Activated CD4-positive, alpha-beta T cell treated with anti-CD3 and anti-CD28 coated beads for 36 hours (primary cell): ENCODE results near the gene ECT2L. TPM values are rescaled to one million over a fixed set of nuclear protein-coding genes. Genes with fewer than 3 reads are reported as not detected.

ENCODE experiments used
- ATAC-seq: fragments of 200-7000 bp; cut with Tn5 transposase; one replicate; pipeline ENCODE4 v1.10.0; 2021; ENCODE audit warnings: mild to moderate bottlenecking, moderate library complexity
- CTCF ChIA-PET: fragments of 350-600 bp; sonication (Branson Sonifier 250); formaldehyde crosslinking; loops from one replicate; lab custom pipeline; 2021; ENCODE audit warnings: antibody characterized with exemption; lab: Charles Lee
- POLR2A ChIA-PET: fragments of 350-600 bp; sonication (Branson Sonifier 250); formaldehyde crosslinking; loops from one replicate; lab custom pipeline; 2021; ENCODE audit warnings: antibody characterized with exemption, inconsistent platforms; lab: Charles Lee
- DNase-seq: peaks from one replicate; pipeline ENCODE4 v3.0.0-alpha.2; 2020
- H3K27ac Mint-ChIP-seq: one replicate; pipeline ENCODE4 v1.8.0; 2021; ENCODE audit warnings: mixed read lengths
- H3K27me3 Mint-ChIP-seq: one replicate; pipeline ENCODE4 v1.8.0; 2021; ENCODE audit warnings: mixed read lengths
- H3K36me3 Mint-ChIP-seq: one replicate; pipeline ENCODE4 v1.8.0; 2021; ENCODE audit warnings: low read depth, mixed read lengths
- H3K4me1 Mint-ChIP-seq: one replicate; pipeline ENCODE4 v1.8.0; 2021; ENCODE audit warnings: mixed read lengths
- H3K4me3 Mint-ChIP-seq: one replicate; pipeline ENCODE4 v1.8.0; 2021; ENCODE audit warnings: mild to moderate bottlenecking, moderate library complexity, mixed read lengths
- H3K9me3 Mint-ChIP-seq: one replicate; pipeline ENCODE4 v1.8.0; 2021; ENCODE audit warnings: low read depth, mixed read lengths
- intact Hi-C, 2 experiments: fragments of 100-400 bp; cut with DNase I in 1 of 2; cut with micrococcal nuclease in 1 of 2; formaldehyde crosslinking; loops; one replicate each; pipeline versions ENCODE4 v1.14.2 to v1.15.1; 2022 to 2024; cut with DNase I, micrococcal nuclease
- total RNA-seq, 2 experiments: library from RNA; stranded (reverse); gene quantifications; one replicate each; pipeline ENCODE4 v1.2.3, GENCODE V29; 2021

The ECT2L gene
- total RNA-seq, 2 experiments from 2014 or later: not detected

- intact Hi-C loops: no loop called here
- ATAC-seq (no peak), DNase-seq (no peak)
- Mint-ChIP-seq H3K36me3 (peaks cover 8% of the 10 kb centered on the region), H3K27me3 (no peaks in the 10 kb centered on the region), H3K4me3 (no peak overlapping the region), H3K4me1 (peaks cover 19% of the 10 kb centered on the region), H3K27ac (no peak overlapping the region), H3K9me3 (no peaks in the 10 kb centered on the region)
- ChIA-PET CTCF (interaction anchor here (1.1 kb wide), 1 partner anchor 185 kb away, joined by 3 read pairs; no protein-coding TSS in a partner anchor), POLR2A (no interaction called here)
Observed at GRCh38 chr6:138776659-138777058, 19.2 kb upstream of the ECT2L start.

GRCh38 chr6:138778331-138778730 is 17.6 kb upstream of the ECT2L start:
- intact Hi-C loops: no loop called here

GRCh38 chr6:138782243-138782642 is 13.6 kb upstream of the ECT2L start:
- Mint-ChIP-seq H3K27me3 (no peaks in the 10 kb centered on the region), H3K36me3 (peaks cover 23% of the 10 kb centered on the region), H3K27ac (peak overlapping the region; percentile 48), H3K4me3 (no peak overlapping the region), H3K9me3 (no peaks in the 10 kb centered on the region), H3K4me1 (peaks cover 7% of the 10 kb centered on the region)
- CTCF ChIA-PET: interaction anchor here (0.8 to 1.2 kb wide), 2 partner anchors 10 to 89 kb away, joined by 3 read pairs; no protein-coding TSS in a partner anchor
- POLR2A ChIA-PET: no interaction called here
- ATAC-seq (no peak), DNase-seq (no peak)
- intact Hi-C loops: no loop called here

More at GRCh38 chr6:138778331-138778730, 17.6 kb upstream of the ECT2L start:
- DNase-seq (no peak), ATAC-seq (no peak)
- H3K27ac Mint-ChIP-seq: no peak overlapping the region
- H3K9me3 Mint-ChIP-seq: no peaks in the 10 kb centered on the region
- peaks cover 16% of the 10 kb centered on the region for H3K36me3 Mint-ChIP-seq
- ChIA-PET CTCF (no interaction called here), POLR2A (no interaction called here)
- H3K4me1 Mint-ChIP-seq: peaks cover 9% of the 10 kb centered on the region
- no peak overlapping the region for H3K4me3 Mint-ChIP-seq
- no peaks in the 10 kb centered on the region for H3K27me3 Mint-ChIP-seq

GRCh38 chr6:138785079-138785478 is 10.8 kb upstream of the ECT2L start:
- Mint-ChIP-seq H3K36me3 (peaks cover 25% of the 10 kb centered on the region), H3K4me1 (peaks cover 6% of the 10 kb centered on the region), H3K4me3 (no peak overlapping the region), H3K27ac (no peak overlapping the region), H3K27me3 (no peaks in the 10 kb centered on the region), H3K9me3 (no peaks in the 10 kb centered on the region)
- no peak for DNase-seq
- ChIA-PET POLR2A (no interaction called here), CTCF (no interaction called here)
- intact Hi-C loops: no loop called here
- no peak for ATAC-seq

GRCh38 chr6:138785980-138786379 is 9.9 kb upstream of the ECT2L start:
- H3K9me3 Mint-ChIP-seq: no peaks in the 10 kb centered on the region
- intact Hi-C loops: no loop called here
- peaks cover 6% of the 10 kb centered on the region for H3K4me1 Mint-ChIP-seq
- H3K36me3 Mint-ChIP-seq: peaks cover 30% of the 10 kb centered on the region
- H3K27me3 Mint-ChIP-seq: no peaks in the 10 kb centered on the region
- ChIA-PET POLR2A (no interaction called here), CTCF (no interaction called here)
- no peak for ATAC-seq
- no peak overlapping the region for H3K4me3 Mint-ChIP-seq
- DNase-seq: no peak
- no peak overlapping the region for H3K27ac Mint-ChIP-seq

GRCh38 chr6:138787138-138787537 is 8.7 kb upstream of the ECT2L start:
- intact Hi-C loops: no loop called here
- DNase-seq: no peak
- no peaks in the 10 kb centered on the region for H3K9me3 Mint-ChIP-seq
- H3K4me3 Mint-ChIP-seq: no peak overlapping the region
- peaks cover 30% of the 10 kb centered on the region for H3K36me3 Mint-ChIP-seq
- no peaks in the 10 kb centered on the region for H3K27me3 Mint-ChIP-seq
- ChIA-PET CTCF (interaction anchor here (0.6 kb wide), 1 partner anchor 460 kb away, joined by 3 read pairs; no protein-coding TSS in a partner anchor), POLR2A (no interaction called here)
- H3K4me1 Mint-ChIP-seq: peaks cover 6% of the 10 kb centered on the region
- H3K27ac Mint-ChIP-seq: peak overlapping the region; percentile 58
- ATAC-seq: peak; percentile 30

DNA sequence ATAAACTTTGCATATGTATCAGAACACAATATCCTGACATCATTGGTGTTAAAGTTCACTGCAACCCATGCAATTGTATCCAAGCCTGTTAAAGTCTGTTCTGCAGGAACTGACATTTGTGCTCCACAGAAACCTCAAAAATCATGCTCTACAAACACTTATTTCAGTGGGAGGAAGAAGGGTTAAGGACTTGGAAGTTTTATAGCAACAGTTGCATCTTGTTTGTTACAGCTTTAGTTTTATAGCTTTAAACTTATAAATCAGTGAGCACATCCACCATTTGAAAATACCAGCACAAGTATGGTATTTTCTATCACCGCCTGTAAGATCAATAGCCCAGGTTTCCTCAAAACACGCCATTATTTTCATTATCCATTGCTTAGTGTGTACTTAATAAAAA is 884 bp downstream of the ECT2L start:
- no peak for DNase-seq
- ChIA-PET POLR2A (no interaction called here), CTCF (interaction anchor here (0.9 kb wide), 1 partner anchor 11 kb away, joined by 4 read pairs; no protein-coding TSS in a partner anchor)
- H3K27me3 Mint-ChIP-seq: peaks cover 10% of the 10 kb centered on the region
- H3K27ac Mint-ChIP-seq: no peak overlapping the region
- intact Hi-C loops: no loop called here
- no peaks in the 10 kb centered on the region for H3K9me3 Mint-ChIP-seq
- peaks cover 13% of the 10 kb centered on the region for H3K36me3 Mint-ChIP-seq
- H3K4me3 Mint-ChIP-seq: no peak overlapping the region
- no peaks in the 10 kb centered on the region for H3K4me1 Mint-ChIP-seq
- no peak for ATAC-seq

- intact Hi-C loops: no loop called here
- Mint-ChIP-seq H3K27ac (no peak overlapping the region), H3K27me3 (peaks cover 10% of the 10 kb centered on the region), H3K36me3 (peaks cover 8% of the 10 kb centered on the region), H3K4me3 (no peak overlapping the region), H3K9me3 (no peaks in the 10 kb centered on the region), H3K4me1 (no peaks in the 10 kb centered on the region)
- CTCF ChIA-PET: interaction anchor here (0.6 kb wide), 1 partner anchor 97 kb away, joined by 3 read pairs; no protein-coding TSS in a partner anchor
- DNase-seq: no peak
- POLR2A ChIA-PET: no interaction called here
- ATAC-seq: no peak
Observed at GRCh38 chr6:138797806-138798446, 2.0 kb downstream of the ECT2L start.

- ChIA-PET POLR2A (no interaction called here), CTCF (no interaction called here)
- Mint-ChIP-seq H3K27me3 (peaks cover 5% of the 10 kb centered on the region), H3K4me1 (no peaks in the 10 kb centered on the region), H3K27ac (no peak overlapping the region), H3K9me3 (no peaks in the 10 kb centered on the region), H3K36me3 (no peaks in the 10 kb centered on the region), H3K4me3 (no peak overlapping the region)
- intact Hi-C loops: no loop called here
- ATAC-seq: no peak
- no peak for DNase-seq
Observed at GRCh38 chr6:138800377-138801150, 4.7 kb downstream of the ECT2L start.

GRCh38 chr6:138803331-138803730 is 7.4 kb downstream of the ECT2L start:
- intact Hi-C loops: no loop called here
- ChIA-PET POLR2A (no interaction called here), CTCF (interaction anchor here (1.1 kb wide), 1 partner anchor 449 kb away, joined by 3 read pairs; no protein-coding TSS in a partner anchor)
- DNase-seq (no peak), ATAC-seq (no peak)
- Mint-ChIP-seq H3K27me3 (peaks cover 3% of the 10 kb centered on the region), H3K27ac (no peak overlapping the region), H3K9me3 (no peaks in the 10 kb centered on the region), H3K4me3 (no peak overlapping the region), H3K4me1 (no peaks in the 10 kb centered on the region), H3K36me3 (no peaks in the 10 kb centered on the region)

GRCh38 chr6:138803861-138804260 is 8.0 kb downstream of the ECT2L start:
- Mint-ChIP-seq H3K4me3 (no peak overlapping the region), H3K36me3 (no peaks in the 10 kb centered on the region), H3K27me3 (peaks cover 3% of the 10 kb centered on the region), H3K9me3 (no peaks in the 10 kb centered on the region), H3K27ac (no peak overlapping the region), H3K4me1 (no peaks in the 10 kb centered on the region)
- ATAC-seq (no peak), DNase-seq (no peak)
- intact Hi-C loops: no loop called here
- ChIA-PET CTCF (interaction anchor here (1.1 to 1.6 kb wide), 2 partner anchors 11 to 449 kb away, joined by 3 to 5 read pairs; no protein-coding TSS in a partner anchor), POLR2A (interaction anchor here (0.6 kb wide), 1 partner anchor 88 kb away, joined by 6 read pairs; no protein-coding TSS in a partner anchor)
